GM23338 (cell line): ENCODE results near the gene SF3B4.

ENCODE experiments used
- CTCF ChIP-seq, 2 experiments: fragments of 200-600 bp in 1 of 2; sonication (generic) in 1 of 2; conservative IDR thresholded peaks; 2 replicates each; pipeline versions ENCODE4 v1.5.1 to v1.6.1; 2016 to 2017; ENCODE audit warnings: antibody characterized with exemption in 2 of 2, low read depth in 2 of 2, mild to moderate bottlenecking in 2 of 2, moderate library complexity in 1 of 2
- EZH2 ChIP-seq: fragments of 200-600 bp; sonication (generic); IDR thresholded peaks from one replicate; pipeline ENCODE4 v1.8.0; 2017; ENCODE audit warnings: antibody characterized with exemption, mild to moderate bottlenecking, low read depth; ENCODE audit not compliant: unreplicated experiment
- POLR2AphosphoS5 ChIP-seq: IDR thresholded peaks from 2 replicates; pipeline ENCODE4 v1.6.1; 2016; ENCODE audit warnings: antibody characterized with exemption, low read depth
- REST ChIP-seq: IDR thresholded peaks from one replicate; pipeline ENCODE4 v1.6.1; 2018; ENCODE audit warnings: antibody characterized with exemption; ENCODE audit not compliant: unreplicated experiment

DNA sequence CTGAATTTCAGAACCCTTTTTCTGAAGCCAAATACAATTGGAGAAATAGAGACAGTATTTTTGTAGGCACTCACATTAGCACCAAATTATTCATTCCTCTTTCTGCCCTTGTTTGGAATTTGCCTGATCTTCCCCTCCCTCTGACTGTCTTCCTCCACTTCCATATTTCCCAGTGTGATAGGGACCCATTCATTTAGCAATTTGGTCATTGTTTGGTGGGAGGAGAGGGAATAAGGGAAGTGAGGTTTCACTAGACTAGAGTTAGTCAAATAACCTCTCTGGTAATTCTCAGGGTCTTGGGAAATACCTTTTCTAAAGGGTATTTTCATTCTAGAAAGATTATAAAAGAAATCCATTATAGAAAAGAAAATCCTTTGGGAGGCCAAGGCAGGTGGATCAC is 40.0 kb upstream of the SF3B4 start:
- TF ChIP-seq CTCF (conservative IDR thresholded peaks at IDR 0.05; ENCODE audit: low read depth in 2 of 2): no peak
- TF ChIP-seq POLR2AphosphoS5: no peak
- TF ChIP-seq REST: no peak
- no peak for TF ChIP-seq EZH2
